ENCODE results near the gene BACH1.

The BACH1 gene

DNA sequence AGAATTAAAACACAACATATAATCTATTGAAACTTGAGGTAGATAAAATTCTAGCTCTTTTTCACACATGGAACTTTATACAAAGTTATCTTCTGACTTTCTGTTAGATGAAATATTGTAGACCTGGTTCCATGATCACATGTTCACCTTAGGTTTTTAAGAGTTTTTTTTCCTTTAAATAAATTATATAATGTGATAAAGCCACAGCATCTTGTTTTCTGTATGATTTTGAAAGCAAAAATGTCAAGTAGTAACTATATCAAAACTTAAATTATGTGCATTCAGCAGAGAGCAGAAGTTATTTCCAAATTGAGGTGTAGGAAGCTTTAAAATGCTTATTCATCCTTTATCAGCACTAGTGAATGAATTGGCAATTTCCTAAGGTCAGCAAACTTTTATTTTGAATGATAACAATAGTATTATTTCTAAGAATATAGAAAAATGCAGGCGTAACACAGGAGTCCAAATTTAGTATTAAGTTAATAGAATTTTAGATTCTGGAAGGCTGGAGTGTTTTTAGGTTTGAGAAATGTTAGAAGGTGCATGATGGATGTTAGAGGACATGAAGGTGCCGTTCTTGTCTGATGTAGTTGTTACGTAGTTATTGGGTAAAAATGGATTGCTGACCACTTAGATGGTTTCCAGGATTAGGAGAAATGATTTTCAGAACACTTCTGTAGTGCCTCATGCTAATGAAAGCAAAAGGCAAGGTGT is 17.5 kb downstream of the BACH1 start:
- DNase-seq, result no peak

- no peak for DNase-seq
These were observed 18.1 kb downstream of the BACH1 start for GRCh38 chr21:29316806-29317205.

DNA sequence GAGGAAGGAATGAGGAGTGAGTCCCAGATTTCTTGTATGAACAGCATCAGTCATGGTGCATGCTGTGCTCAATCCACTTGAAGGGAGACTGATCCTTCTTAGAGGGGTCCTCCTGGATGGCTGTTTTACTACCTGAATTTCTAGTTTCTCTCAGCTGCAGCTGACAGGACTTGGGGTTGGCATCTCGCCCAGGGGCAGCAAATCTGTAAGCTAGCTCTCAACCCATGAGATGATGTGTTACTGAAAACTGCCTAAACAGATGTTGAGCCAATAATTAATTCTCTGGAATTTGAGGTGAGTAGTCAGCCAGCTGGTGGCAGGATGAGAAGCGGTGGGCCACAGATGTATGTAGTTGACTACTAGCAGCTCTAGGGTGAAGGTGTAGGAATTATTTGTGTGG is 19.6 kb downstream of the BACH1 start:
- DNase-seq, result no peak

- no peak for DNase-seq
These were observed 21.3 kb downstream of the BACH1 start for GRCh38 chr21:29320031-29320430.

DNA sequence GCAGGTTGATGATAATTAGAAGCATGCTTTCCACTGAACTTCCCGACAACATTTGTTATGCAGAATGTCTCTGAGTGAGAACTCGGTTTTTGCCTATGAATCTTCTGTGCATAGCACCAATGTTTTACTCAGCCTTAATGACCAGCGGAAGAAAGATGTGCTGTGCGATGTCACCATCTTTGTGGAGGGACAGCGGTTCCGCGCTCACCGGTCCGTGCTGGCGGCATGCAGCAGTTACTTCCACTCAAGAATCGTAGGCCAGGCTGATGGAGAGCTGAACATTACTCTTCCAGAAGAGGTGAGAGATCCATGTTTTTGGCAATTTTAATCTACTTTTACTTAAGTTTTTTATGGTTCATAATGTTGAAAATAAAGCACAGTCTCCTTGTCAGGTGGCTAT is 22.5 kb downstream of the BACH1 start:
- DNase-seq, result no peak

DNA sequence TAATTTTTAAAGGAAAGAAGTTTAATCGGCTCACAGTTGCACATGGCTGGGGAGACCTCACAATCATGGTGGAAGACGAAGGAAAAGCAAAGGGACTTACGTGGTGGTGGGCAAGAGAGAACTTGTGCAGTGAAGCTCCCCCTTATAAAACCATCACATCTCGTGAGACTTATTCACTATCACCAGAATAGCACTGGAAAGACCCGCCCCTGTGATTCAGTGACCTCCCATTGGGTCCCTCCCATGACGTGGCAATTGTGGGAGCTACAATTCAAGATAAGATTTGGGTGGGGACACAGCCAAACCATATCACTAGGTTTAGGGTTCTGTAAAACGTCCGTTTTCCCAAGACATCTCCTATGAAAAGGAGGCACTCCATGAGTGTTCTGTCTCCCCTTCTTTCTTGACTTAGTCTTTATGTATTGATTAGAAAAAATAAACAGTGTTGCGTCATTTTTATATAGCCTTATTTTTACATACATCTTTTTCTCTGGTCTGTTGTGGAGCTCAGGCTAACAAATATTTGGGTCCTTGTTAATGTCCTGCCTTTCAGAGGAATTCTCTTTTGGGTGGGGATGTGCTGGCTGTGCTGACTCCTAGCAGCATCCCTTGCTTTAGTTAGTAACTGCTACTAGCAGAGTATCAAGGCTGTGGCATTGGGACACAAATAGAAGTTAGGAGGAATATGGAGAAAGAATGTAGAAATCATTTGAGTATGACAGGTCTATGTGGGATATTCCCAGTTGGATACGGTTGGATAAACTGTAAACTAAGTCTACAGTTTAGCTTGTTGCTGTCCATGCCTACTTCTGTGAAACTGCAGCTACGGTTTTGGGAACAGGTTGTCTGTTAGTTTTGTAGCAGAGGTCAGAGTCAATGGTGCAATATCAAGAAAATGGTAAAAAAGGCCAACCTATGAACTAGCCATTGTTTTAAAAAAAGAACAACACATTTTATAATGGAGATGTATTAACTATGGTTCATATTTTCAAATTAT is 23.5 kb downstream of the BACH1 start:
- DNase-seq, result no peak

DNA sequence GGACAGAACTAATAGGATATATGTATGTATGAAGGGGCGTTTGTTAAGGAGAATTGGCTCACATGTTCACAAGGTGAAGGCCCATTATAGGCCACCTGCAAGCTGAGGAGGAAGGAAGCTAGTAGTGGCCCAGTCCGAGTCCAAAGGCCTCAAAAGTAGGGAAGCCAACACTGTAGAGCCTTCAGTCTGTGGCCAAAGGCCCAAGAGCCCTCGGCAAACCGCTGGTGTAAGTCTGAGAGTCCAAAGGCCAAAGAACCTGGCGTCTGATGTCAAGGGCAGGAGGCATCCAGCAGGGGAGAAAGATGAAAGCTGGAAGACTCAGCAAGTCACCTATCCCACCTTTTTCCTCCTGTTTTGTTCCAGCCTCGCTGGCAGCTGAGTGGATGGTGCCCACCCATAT is 24.5 kb downstream of the BACH1 start:
- DNase-seq, result no peak

DNA sequence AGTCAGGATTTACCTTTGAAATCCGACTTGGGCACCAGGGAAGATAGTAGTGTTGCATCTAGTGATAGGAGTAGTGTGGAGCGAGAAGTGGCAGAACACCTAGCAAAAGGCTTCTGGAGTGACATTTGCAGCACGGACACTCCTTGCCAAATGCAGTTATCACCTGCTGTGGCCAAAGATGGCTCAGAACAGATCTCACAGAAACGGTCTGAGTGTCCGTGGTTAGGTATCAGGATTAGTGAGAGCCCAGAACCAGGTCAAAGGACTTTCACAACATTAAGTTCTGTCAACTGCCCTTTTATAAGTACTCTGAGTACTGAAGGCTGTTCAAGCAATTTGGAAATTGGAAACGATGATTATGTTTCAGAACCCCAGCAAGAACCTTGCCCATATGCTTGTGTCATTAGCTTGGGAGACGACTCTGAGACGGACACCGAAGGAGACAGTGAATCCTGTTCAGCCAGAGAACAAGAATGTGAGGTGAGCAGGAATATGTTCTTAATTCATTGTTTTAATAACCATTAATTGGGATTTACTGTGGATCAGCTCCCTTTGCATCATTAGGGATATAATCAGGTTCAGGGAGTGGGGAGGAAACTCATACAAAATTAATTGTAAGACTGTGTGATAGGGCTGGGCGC is 28.3 kb downstream of the BACH1 start:
- DNase-seq, result no peak

DNA sequence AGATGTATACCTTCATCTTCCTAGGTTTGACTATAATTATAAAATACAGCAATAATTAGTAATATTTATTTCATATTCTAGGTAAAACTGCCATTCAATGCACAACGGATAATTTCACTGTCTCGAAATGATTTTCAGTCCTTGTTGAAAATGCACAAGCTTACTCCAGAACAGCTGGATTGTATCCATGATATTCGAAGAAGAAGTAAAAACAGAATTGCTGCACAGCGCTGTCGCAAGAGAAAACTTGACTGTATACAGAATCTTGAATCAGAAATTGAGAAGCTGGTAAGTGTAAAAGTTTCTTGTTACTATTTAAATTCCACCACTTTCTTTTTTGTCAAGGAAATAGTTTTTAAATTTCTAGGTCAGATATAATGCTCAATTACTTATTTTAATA is 30.7 kb downstream of the BACH1 start:
- no peak for DNase-seq

DNA sequence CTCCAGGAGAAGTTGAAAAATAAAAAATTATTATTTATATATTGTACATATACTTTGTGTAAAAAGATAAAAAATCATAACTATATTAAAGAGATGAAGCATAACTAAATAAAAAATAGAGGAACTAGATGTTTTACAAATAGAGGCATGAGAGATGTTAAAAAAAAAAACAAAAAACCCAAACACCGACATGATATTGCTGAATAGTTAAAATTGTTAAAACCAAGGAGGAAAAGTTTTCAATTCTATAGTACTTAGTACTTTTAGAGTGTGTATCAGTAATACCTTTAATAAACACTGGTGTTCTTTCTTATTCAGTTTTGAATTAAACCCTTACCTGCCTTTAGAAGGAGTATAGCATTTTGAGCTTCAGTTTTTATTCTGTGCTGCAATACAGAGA is 32.1 kb downstream of the BACH1 start:
- no peak for DNase-seq

GRCh38 chr21:29332461-29333362 is 34.0 kb downstream of the BACH1 start:
- no peak for DNase-seq

DNA sequence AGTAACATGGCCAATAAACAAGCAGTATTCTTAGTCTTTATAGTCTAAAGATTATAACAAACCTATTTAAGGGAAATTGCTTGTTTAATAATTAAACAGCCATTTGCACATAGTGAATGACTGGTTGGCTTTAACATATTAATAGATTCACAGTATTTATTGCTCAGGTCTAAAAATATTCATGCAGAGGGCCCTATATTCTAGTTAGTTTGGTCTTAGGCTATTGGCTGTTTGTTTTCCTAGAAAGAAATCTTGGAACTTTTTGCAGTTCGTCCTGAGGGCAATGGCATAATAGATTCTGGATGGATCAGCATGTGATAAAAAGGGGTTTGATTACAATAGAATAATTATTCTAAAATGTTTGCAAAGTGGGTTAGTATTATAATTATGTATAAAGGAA is 34.7 kb downstream of the BACH1 start:
- DNase-seq, result no peak

GRCh38 chr21:29334717-29335428 is 36.2 kb downstream of the BACH1 start:
- DNase-seq, result no peak

GRCh38 chr21:29335720-29336119 is 37.0 kb downstream of the BACH1 start:
- no peak for DNase-seq

DNA sequence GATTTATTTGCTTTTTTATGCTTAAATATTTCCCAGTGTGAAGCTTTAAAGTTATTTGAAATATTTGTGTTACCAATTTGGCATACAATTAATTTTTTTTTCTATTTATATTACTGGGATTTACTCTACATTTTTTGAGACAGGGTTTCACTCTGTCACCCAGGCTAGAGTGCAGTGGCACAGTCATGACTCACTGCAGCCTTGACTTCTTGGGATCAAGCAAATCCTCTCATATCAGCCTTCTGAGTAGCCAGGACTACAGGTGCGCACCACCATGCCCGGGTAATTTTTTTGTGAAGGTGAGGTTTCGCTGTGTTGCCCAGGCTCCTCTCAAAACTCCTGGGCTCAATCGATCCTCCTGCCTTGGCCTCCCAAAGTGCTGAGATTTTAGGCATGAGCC is 39.5 kb downstream of the BACH1 start:
- DNase-seq, result no peak

DNA sequence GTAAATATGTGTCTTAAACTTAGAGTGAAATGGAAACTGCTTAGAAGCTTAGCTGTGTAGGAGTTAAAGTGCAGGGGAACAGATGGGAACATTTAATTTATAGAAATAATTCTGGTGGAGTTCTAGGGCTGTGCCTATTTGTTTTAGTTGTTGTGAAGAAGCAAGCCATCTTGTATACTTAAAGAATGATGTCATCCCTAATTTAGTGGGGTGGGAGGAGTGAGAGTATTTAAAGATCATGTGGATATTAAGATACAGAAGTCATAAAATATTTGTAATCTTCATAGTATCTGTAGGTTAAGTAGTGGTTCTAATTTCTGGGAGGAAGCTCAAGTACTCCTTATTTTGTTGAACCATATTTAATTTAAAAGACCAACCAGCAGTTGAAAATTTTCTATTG is 41.5 kb downstream of the BACH1 start:
- no peak for DNase-seq

DNA sequence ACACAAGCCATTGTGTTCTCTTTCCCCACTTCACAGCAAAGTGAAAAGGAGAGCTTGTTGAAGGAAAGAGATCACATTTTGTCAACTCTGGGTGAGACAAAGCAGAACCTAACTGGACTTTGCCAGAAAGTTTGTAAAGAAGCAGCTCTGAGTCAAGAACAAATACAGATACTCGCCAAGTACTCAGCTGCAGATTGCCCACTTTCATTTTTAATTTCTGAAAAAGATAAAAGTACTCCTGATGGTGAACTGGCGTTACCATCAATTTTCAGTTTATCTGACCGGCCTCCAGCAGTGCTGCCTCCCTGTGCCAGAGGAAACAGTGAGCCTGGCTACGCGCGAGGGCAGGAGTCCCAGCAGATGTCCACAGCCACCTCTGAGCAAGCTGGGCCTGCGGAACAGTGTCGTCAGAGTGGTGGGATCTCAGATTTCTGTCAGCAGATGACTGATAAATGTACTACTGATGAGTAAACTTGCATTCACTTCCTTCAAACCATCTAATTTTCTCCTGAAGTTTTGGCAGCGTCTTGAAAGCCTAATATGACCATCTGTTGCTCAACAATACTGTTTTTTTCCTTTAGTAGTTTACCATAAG is 43.7 kb downstream of the BACH1 start:
- no peak for DNase-seq

- DNase-seq, result no peak
These were observed 44.8 kb downstream of the BACH1 start for GRCh38 chr21:29343519-29343918.

DNA sequence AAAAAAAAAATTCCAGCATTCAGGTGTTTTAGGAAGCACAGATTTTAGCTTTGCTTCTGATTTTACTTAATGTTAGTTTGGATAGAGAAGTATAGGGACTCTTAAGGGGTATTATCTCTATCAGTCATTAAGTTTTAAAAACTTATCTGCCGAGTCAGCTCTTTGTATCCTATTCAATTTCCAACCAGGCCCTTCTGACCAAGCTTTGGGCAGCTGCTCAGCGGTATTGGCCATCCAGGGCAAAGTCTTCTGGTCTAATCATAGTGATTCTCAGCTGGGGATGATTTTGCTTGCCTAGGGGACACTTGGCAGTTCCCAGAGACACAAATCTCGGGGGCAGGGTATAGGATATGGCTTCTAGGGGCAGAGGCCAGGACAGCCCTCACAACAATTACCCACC is 47.6 kb downstream of the BACH1 start:
- no peak for DNase-seq

DNA sequence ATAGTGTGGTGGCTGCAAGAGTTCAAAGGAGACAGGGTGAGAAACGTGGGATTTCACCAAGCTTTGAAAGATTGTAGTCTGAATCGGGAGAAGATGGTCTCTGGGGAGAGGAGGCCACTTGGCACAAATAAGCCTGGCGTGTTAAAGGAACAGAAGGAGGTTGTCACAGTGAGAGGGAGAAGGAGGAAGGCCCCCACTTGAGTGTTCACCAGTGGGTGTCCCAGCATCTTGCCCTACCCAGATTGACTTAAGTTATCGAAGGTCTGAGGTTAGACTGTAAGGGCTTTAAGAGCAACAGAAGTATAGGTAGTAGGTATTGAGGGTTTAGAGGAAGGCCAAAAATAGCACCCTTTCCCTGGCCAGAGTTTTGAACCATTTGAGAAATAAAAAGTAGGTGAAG is 48.0 kb downstream of the BACH1 start:
- DNase-seq, result no peak

DNA sequence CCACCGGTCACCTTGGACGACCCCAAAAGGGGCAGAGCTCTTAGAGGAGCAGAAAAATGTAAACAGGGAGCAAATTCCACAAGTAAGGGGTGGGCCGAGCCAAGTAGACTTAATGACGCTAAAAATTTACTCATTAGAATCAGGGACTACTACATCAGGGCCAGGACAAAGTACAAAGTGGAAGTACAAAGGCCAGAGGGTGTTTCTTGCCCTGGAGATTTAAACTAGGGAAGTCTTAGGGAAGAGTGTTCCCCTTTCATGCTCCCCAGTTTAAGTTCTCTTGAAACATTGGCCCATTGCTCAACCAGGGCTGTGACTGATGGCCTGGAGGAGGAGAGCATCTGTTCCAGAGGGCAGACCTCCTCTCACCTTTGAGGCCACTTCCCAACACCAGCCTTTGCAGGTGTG is 48.6 kb downstream of the BACH1 start:
- DNase-seq, result no peak

- no peak for DNase-seq
These were observed 51.0 kb downstream of the BACH1 start for GRCh38 chr21:29349702-29350101.

Data from NCI-H510A (cell line).